ENCODE data around the gene PPP1R16B. TPM values are rescaled to one million over a fixed set of nuclear protein-coding genes. Genes with fewer than 3 reads are reported as not detected.

Gene PPP1R16B
- total RNA-seq, 1 donor from 2014 or later = 10.4 TPM

GRCh38 chr20:38877483-38877882, 72.0 kb downstream of the PPP1R16B start:
- DNase-seq (ENCODE audit: low spot score) = no peak

GRCh38 chr20:38878866-38879265, 73.4 kb downstream of the PPP1R16B start:
- DNase-seq (ENCODE audit: low spot score) = no peak

- no peak for DNase-seq (ENCODE audit: low spot score)
Observed at GRCh38 chr20:38880952-38881735, 75.6 kb downstream of the PPP1R16B start.

- no peak for DNase-seq (ENCODE audit: low spot score)
Observed at GRCh38 chr20:38881806-38882440, 76.4 kb downstream of the PPP1R16B start.

- no peak for DNase-seq (ENCODE audit: low spot score)
Observed at GRCh38 chr20:38882600-38882999, 77.1 kb downstream of the PPP1R16B start.

- no peak for DNase-seq (ENCODE audit: low spot score)
Observed at GRCh38 chr20:38883081-38883980, 77.8 kb downstream of the PPP1R16B start.

- DNase-seq (ENCODE audit: low spot score) = no peak
Observed at GRCh38 chr20:38883981-38884733, 78.7 kb downstream of the PPP1R16B start.

GRCh38 chr20:38885357-38885756, 79.9 kb downstream of the PPP1R16B start:
- DNase-seq (ENCODE audit: low spot score) = no peak

- no peak for DNase-seq (ENCODE audit: low spot score)
Observed at GRCh38 chr20:38888059-38888831, 82.7 kb downstream of the PPP1R16B start.

GRCh38 chr20:38889050-38889449, 83.6 kb downstream of the PPP1R16B start:
- no peak for DNase-seq (ENCODE audit: low spot score)

GRCh38 chr20:38889792-38890496, 84.4 kb downstream of the PPP1R16B start:
- no peak for DNase-seq (ENCODE audit: low spot score)

GRCh38 chr20:38890497-38890818, 85.0 kb downstream of the PPP1R16B start:
- no peak for DNase-seq (ENCODE audit: low spot score)

GRCh38 chr20:38892091-38892981, 86.8 kb downstream of the PPP1R16B start:
- DNase-seq (ENCODE audit: low spot score) = no peak

- DNase-seq (ENCODE audit: low spot score) = no peak
Observed at GRCh38 chr20:38893056-38893564, 87.6 kb downstream of the PPP1R16B start.

GRCh38 chr20:38893565-38894090, 88.1 kb downstream of the PPP1R16B start:
- DNase-seq (ENCODE audit: low spot score) = peak; percentile 66

- DNase-seq (ENCODE audit: low spot score) = no peak
Observed at GRCh38 chr20:38894091-38894847, 88.8 kb downstream of the PPP1R16B start.

GRCh38 chr20:38895098-38895949, 89.8 kb downstream of the PPP1R16B start:
- no peak for DNase-seq (ENCODE audit: low spot score)

All from ureter (tissue), 1 donor.